ENCODE results near the gene MPDZ. TPM values are rescaled to one million over a fixed set of nuclear protein-coding genes. Genes with fewer than 3 reads are reported as not detected.
A peak's percentile ranks its signal among the peaks of the same experiment; 100 is the strongest.

MPDZ gene
- total and polyA plus RNA-seq, 5 experiments from 2014 or later: not detected

DNA sequence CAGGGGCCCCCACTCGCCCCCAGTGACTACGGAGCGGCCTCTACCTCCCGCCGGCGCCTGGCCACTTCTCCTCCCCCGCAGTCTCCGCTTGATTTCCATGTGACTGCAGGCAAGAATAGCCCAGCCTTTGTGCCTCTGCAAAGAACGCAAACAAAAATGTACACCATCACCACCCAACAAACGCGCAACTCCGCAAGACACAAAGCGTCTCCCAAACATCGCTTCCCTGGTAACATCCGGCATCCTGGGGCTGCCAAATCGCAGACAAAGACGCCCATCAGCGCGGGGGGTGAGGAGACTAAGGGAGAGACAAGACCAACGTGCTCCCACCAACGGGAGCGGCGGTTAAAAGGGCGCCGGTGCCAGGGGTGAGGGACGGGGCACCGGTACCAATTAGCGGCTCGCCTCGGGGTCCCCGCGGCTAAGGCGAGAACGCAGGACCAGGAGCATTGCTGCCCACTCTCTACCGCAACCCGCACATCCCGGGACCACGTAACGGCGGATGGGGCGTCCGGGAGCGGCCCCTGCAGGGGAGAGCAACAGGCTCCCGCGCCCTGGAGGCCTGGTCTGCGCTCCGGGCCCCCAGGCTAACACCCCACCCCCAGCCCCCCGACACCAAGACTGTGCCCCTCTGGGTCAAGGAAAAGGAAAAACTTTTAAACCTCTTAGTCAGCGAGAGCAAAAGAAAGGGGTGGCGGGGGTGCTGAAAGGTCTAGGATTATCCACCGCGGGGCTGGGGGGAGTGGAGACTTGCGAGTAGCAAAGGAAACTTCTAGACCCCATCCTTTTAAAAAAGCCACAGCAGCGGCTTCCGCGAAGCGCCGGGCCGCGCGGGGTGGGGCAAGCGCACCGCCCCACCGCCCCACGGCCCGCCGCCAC lies 885 bp downstream of the MPDZ start:
- DNase-seq (no peak), ATAC-seq (no peak)
- Mint-ChIP-seq H3K9me3 (peaks cover 0 to 23% (median 6%) of the 10 kb centered on the region in 9 donors), H3K27me3 (peaks cover 9 to 42% (median 25%) of the 10 kb centered on the region in 5 donors), H3K36me3 (peaks cover 0 to 11% (median 3%) of the 10 kb centered on the region in 3 donors), H3K27ac (no peak overlapping the region), H3K4me1 (peaks cover 0 to 2% (median under 1%) of the 10 kb centered on the region in 4 donors), H3K4me3 (no peak overlapping the region)
- POLR2A ChIA-PET: no interaction called here

DNA sequence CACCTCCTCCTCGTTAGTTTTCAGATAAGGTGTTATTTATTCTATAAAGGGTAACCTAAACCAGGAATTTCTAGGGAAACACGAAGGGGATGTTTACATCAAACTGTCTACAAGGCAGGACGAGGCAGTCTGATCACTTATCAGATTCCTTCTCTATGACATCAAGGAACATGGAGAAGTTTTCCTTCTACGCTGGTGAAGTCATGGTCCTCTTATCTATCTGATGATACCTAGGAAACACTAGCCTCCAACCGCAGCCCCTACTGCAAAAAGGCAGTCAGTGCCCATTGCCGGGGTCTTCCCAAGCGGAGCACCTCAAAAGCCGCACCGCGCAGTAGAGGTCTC lies 1.5 kb downstream of the MPDZ start:
- POLR2A ChIA-PET: no interaction called here
- Mint-ChIP-seq H3K4me3 (no peak overlapping the region), H3K27me3 (peaks cover 9 to 42% (median 25%) of the 10 kb centered on the region in 5 donors), H3K4me1 (peaks cover 0 to 2% (median under 1%) of the 10 kb centered on the region in 4 donors), H3K27ac (peak overlapping the region in 1 of 10 donors; percentile 5), H3K36me3 (peaks cover 0 to 11% (median 3%) of the 10 kb centered on the region in 3 donors), H3K9me3 (peaks cover 0 to 23% (median 6%) of the 10 kb centered on the region in 9 donors)
- ATAC-seq (no peak), DNase-seq (no peak)

GRCh38 chr9:13274886-13275641 lies 4.4 kb downstream of the MPDZ start:
- peaks cover 0 to 5% (median 0%) of the 10 kb centered on the region in 3 donors for H3K36me3 Mint-ChIP-seq
- H3K9me3 Mint-ChIP-seq: peaks cover 0 to 23% (median 5%) of the 10 kb centered on the region in 9 donors

GRCh38 chr9:13270734-13271133 lies 8.8 kb downstream of the MPDZ start:
- POLR2A ChIA-PET: no interaction called here
- Mint-ChIP-seq H3K27me3 (peaks cover 2 to 9% (median 2%) of the 10 kb centered on the region in 5 donors), H3K4me1 (no peaks in the 10 kb centered on the region), H3K9me3 (peaks cover 0 to 17% (median 5%) of the 10 kb centered on the region in 9 donors), H3K27ac (no peak overlapping the region), H3K36me3 (no peaks in the 10 kb centered on the region), H3K4me3 (no peak overlapping the region)
- DNase-seq: no peak
- no peak for ATAC-seq

More at GRCh38 chr9:13274886-13275641, 4.4 kb downstream of the MPDZ start:
- no peak for DNase-seq
- Mint-ChIP-seq H3K4me1 (peaks cover 0 to 1% (median 0%) of the 10 kb centered on the region in 4 donors), H3K4me3 (no peak overlapping the region), H3K27ac (no peak overlapping the region), H3K27me3 (peaks cover 6 to 29% (median 17%) of the 10 kb centered on the region in 5 donors)
- ATAC-seq: no peak
- POLR2A ChIA-PET: no interaction called here

- no peak overlapping the region for H3K27ac Mint-ChIP-seq
- no peak overlapping the region for H3K4me3 Mint-ChIP-seq
- ATAC-seq (no peak), DNase-seq (no peak)
- H3K4me1 Mint-ChIP-seq: no peaks in the 10 kb centered on the region
- POLR2A ChIA-PET: no interaction called here
- H3K27me3 Mint-ChIP-seq: peaks cover 0 to under 1% (median 0%) of the 10 kb centered on the region in 5 donors
- H3K36me3 Mint-ChIP-seq: no peaks in the 10 kb centered on the region
- H3K9me3 Mint-ChIP-seq: peaks cover 0 to 12% (median 3%) of the 10 kb centered on the region in 9 donors
These were observed 9.7 kb downstream of the MPDZ start for GRCh38 chr9:13269589-13270452.

- no peaks in the 10 kb centered on the region for H3K4me1 Mint-ChIP-seq
- no peak overlapping the region for H3K27ac Mint-ChIP-seq
- peaks cover 0 to 12% (median 3%) of the 10 kb centered on the region in 9 donors for H3K9me3 Mint-ChIP-seq
- POLR2A ChIA-PET: no interaction called here
- H3K27me3 Mint-ChIP-seq: no peaks in the 10 kb centered on the region
- ATAC-seq: no peak
- no peak for DNase-seq
- H3K36me3 Mint-ChIP-seq: no peaks in the 10 kb centered on the region
- no peak overlapping the region for H3K4me3 Mint-ChIP-seq
These were observed 11.0 kb downstream of the MPDZ start for GRCh38 chr9:13268469-13268868.

DNA sequence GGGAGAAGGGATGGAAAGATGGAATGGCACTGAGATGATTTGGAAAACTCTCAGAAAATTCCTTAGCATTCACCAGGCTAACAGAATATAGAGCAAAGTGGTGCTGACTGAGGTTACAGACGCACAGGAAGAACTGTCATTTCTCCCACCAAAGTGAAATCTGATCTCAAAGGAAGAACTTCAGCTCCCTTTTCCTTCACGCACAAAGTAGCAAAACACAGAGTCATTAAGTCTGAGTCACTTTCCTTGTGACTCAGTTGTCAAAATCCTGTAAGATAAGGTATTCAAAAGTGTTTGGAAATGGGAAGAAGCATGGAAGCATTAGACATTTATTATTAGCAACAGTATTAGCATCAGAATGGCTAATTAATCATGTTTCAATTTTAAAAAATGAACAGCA lies 11.7 kb downstream of the MPDZ start:
- H3K27me3 Mint-ChIP-seq: no peaks in the 10 kb centered on the region
- H3K36me3 Mint-ChIP-seq: no peaks in the 10 kb centered on the region
- no peaks in the 10 kb centered on the region for H3K4me1 Mint-ChIP-seq
- DNase-seq: no peak
- H3K27ac Mint-ChIP-seq: no peak overlapping the region
- H3K4me3 Mint-ChIP-seq: no peak overlapping the region
- POLR2A ChIA-PET: no interaction called here
- no peak for ATAC-seq
- H3K9me3 Mint-ChIP-seq: peaks cover 0 to 12% (median 3%) of the 10 kb centered on the region in 9 donors

- H3K4me3 Mint-ChIP-seq: no peak overlapping the region
- DNase-seq: no peak
- no peaks in the 10 kb centered on the region for H3K27me3 Mint-ChIP-seq
- H3K27ac Mint-ChIP-seq: no peak overlapping the region
- no peaks in the 10 kb centered on the region for H3K36me3 Mint-ChIP-seq
- POLR2A ChIA-PET: no interaction called here
- H3K4me1 Mint-ChIP-seq: no peaks in the 10 kb centered on the region
- H3K9me3 Mint-ChIP-seq: peaks cover 0 to 12% (median 4%) of the 10 kb centered on the region in 9 donors
- ATAC-seq: no peak
These were observed 13.3 kb downstream of the MPDZ start for GRCh38 chr9:13266167-13266566.

DNA sequence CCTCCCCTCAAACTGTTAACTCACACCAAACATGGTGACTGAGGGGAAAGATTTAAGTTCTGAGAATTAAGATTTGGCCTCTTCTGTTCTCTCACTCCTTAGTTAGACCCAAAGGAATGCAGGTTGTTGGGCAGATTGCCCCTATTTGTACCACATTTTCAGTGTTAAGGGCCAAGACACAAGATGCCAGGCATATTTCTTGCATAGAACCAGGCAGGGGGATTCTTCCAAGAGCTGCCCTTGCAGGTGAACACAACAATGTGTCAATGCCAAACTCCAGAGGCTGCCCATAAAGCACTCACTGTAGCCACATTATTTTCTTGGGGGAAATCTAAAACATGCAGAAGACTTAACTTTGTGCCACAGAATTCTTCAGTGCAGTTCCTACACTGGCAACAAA lies 14.7 kb downstream of the MPDZ start:
- no peak for ATAC-seq
- DNase-seq: no peak
- Mint-ChIP-seq H3K4me3 (no peak overlapping the region), H3K9me3 (peaks cover 0 to 24% (median 5%) of the 10 kb centered on the region in 9 donors), H3K4me1 (no peaks in the 10 kb centered on the region), H3K27ac (no peak overlapping the region), H3K36me3 (no peaks in the 10 kb centered on the region), H3K27me3 (no peaks in the 10 kb centered on the region)
- POLR2A ChIA-PET: no interaction called here

GRCh38 chr9:13263511-13263910 lies 16.0 kb downstream of the MPDZ start:
- H3K4me3 Mint-ChIP-seq: no peak overlapping the region
- no peaks in the 10 kb centered on the region for H3K27me3 Mint-ChIP-seq
- H3K27ac Mint-ChIP-seq: no peak overlapping the region
- H3K9me3 Mint-ChIP-seq: peaks cover 0 to 28% (median 5%) of the 10 kb centered on the region in 9 donors
- ATAC-seq (no peak), DNase-seq (no peak)
- H3K4me1 Mint-ChIP-seq: no peaks in the 10 kb centered on the region
- no peaks in the 10 kb centered on the region for H3K36me3 Mint-ChIP-seq
- POLR2A ChIA-PET: no interaction called here

- no peaks in the 10 kb centered on the region for H3K36me3 Mint-ChIP-seq
- H3K27me3 Mint-ChIP-seq: no peaks in the 10 kb centered on the region
- POLR2A ChIA-PET: no interaction called here
- ATAC-seq: no peak
- peaks cover 0 to 12% (median 0%) of the 10 kb centered on the region in 9 donors for H3K9me3 Mint-ChIP-seq
- no peak overlapping the region for H3K4me3 Mint-ChIP-seq
- DNase-seq: no peak
- H3K4me1 Mint-ChIP-seq: no peaks in the 10 kb centered on the region
- no peak overlapping the region for H3K27ac Mint-ChIP-seq
These were observed 26.6 kb downstream of the MPDZ start for GRCh38 chr9:13252852-13253251.

- DNase-seq: no peak
- POLR2A ChIA-PET: no interaction called here
- Mint-ChIP-seq H3K4me1 (no peaks in the 10 kb centered on the region), H3K9me3 (peaks cover 0 to 12% (median 4%) of the 10 kb centered on the region in 9 donors), H3K36me3 (no peaks in the 10 kb centered on the region), H3K4me3 (no peak overlapping the region), H3K27ac (no peak overlapping the region), H3K27me3 (no peaks in the 10 kb centered on the region)
- ATAC-seq: no peak
These were observed 35.3 kb downstream of the MPDZ start for GRCh38 chr9:13244181-13244580.
